IMR-90 (cell line): ENCODE data around the gene XDH. TPM values are rescaled to one million over a fixed set of nuclear protein-coding genes. Genes with fewer than 3 reads are reported as not detected.

ENCODE experiments used
- ATAC-seq: fragments of 200-7000 bp; cut with Tn5 transposase; 2 replicates; pipeline ENCODE4 v1.9.1; 2020; ENCODE audit warnings: low read depth, mild to moderate bottlenecking, moderate library complexity
- BruUV-seq: library from RNA; stranded (reverse); fragments of 400-500 nt; replicated peaks from 2 replicates; lab custom pipeline; 2021; lab: Mats Ljungman, UMichigan
- CTCF ChIA-PET: fragments of 300-600 bp; formaldehyde crosslinking; extraction: SDS; loops from one replicate; lab custom pipeline; 2021; ENCODE audit warnings: antibody characterized with exemption; lab: Yijun Ruan, JAX
- POLR2A ChIA-PET: fragments of 300-600 bp; sonication (Branson Sonifier 250); formaldehyde crosslinking; loops from one replicate; lab custom pipeline; 2022; ENCODE audit warnings: antibody characterized with exemption; ENCODE audit not compliant: unreplicated experiment; lab: Charles Lee
- DNase-seq: peaks from one replicate; pipeline ENCODE4 v3.0.0; 2013
- H2AFZ ChIP-seq: replicated peaks from 2 replicates; pipeline ENCODE3; 2013; ENCODE audit warnings: low read length, mild to moderate bottlenecking; ENCODE audit not compliant: poor library complexity
- H2AK5ac ChIP-seq: 2 replicates; pipeline ENCODE4 v1.6.1; 2013; ENCODE audit warnings: low read depth, low read length, inconsistent platforms
- H2AK9ac ChIP-seq: replicated peaks from 2 replicates; pipeline ENCODE3; 2013; ENCODE audit warnings: mild to moderate bottlenecking, low read depth, low read length, moderate library complexity; ENCODE audit not compliant: poor library complexity
- H2BK120ac ChIP-seq: 2 replicates; pipeline ENCODE4 v1.6.1; 2013; ENCODE audit warnings: low read depth, low read length, inconsistent platforms
- H2BK15ac ChIP-seq: 3 replicates; pipeline ENCODE4 v1.6.1; 2013; ENCODE audit warnings: low read depth, low read length, inconsistent platforms
- H2BK20ac ChIP-seq: 2 replicates; pipeline ENCODE4 v1.6.1; 2013; ENCODE audit warnings: low read depth, mild to moderate bottlenecking, inconsistent platforms, low read length, moderate library complexity
- H2BK5ac ChIP-seq: 2 replicates; pipeline ENCODE4 v1.6.1; 2013; ENCODE audit warnings: mild to moderate bottlenecking, low read depth, low read length, inconsistent platforms; ENCODE audit not compliant: poor library complexity, severe bottlenecking
- H3K14ac ChIP-seq: replicated peaks from 2 replicates; pipeline ENCODE4 v1.6.1; 2013; ENCODE audit warnings: low read depth, low read length, inconsistent platforms
- H3K18ac ChIP-seq: 2 replicates; pipeline ENCODE4 v1.6.1; 2013; ENCODE audit warnings: low read depth, low read length, control low read depth
- H3K23ac ChIP-seq: 2 replicates; pipeline ENCODE4 v1.6.1; 2013; ENCODE audit warnings: low read depth, low read length, inconsistent platforms
- H3K27ac ChIP-seq: 2 replicates; pipeline ENCODE4 v1.5.1; 2013; ENCODE audit warnings: mild to moderate bottlenecking, control low read depth, low read length; ENCODE audit not compliant: insufficient read depth
- H3K27me3 ChIP-seq: 2 replicates; pipeline ENCODE4 v1.6.1; 2013; ENCODE audit warnings: low read length; ENCODE audit not compliant: control insufficient read depth, insufficient read depth
- H3K36me3 ChIP-seq: 2 replicates; pipeline ENCODE4 v1.6.1; 2013; ENCODE audit warnings: low read length, mixed read lengths; ENCODE audit not compliant: control insufficient read depth, insufficient read depth
- H3K4ac ChIP-seq: 2 replicates; pipeline ENCODE4 v1.6.1; 2013; ENCODE audit warnings: low read depth, low read length, inconsistent platforms
- H3K4me1 ChIP-seq: 2 replicates; pipeline ENCODE4 v1.6.1; 2013; ENCODE audit warnings: low read length, mixed read lengths; ENCODE audit not compliant: control insufficient read depth, insufficient read depth
- H3K4me2 ChIP-seq: 2 replicates; pipeline ENCODE4 v1.6.1; 2013; ENCODE audit warnings: low read depth, mild to moderate bottlenecking, control low read depth, low read length, moderate library complexity
- H3K4me3 ChIP-seq: 2 replicates; pipeline ENCODE4 v1.5.1; 2013; ENCODE audit warnings: low read depth, mild to moderate bottlenecking, control low read depth, low read length, moderate library complexity; ENCODE audit not compliant: insufficient read depth
- H3K56ac ChIP-seq: 2 replicates; pipeline ENCODE4 v1.6.1; 2013; ENCODE audit warnings: low read length, inconsistent platforms; ENCODE audit not compliant: insufficient read depth; ENCODE audit errors: extremely low read depth
- H3K79me1 ChIP-seq, 2 experiments: 2 replicates each; pipeline ENCODE4 v1.6.1; 2013; ENCODE audit warnings: low read length in 2 of 2, inconsistent platforms in 1 of 2, low read depth in 1 of 2
- H3K9ac ChIP-seq: 2 replicates; pipeline ENCODE4 v1.6.1; 2013; ENCODE audit warnings: low read depth, low read length, control low read depth
- H3K9me1 ChIP-seq: 2 replicates; pipeline ENCODE4 v1.6.1; 2013; ENCODE audit warnings: low read length, inconsistent platforms; ENCODE audit not compliant: insufficient read depth
- H3K9me3 ChIP-seq: 2 replicates; pipeline ENCODE4 v1.6.1; 2013; ENCODE audit warnings: low read length; ENCODE audit not compliant: control insufficient read depth, insufficient read depth
- H4K20me1 ChIP-seq: 2 replicates; pipeline ENCODE4 v1.6.1; 2013; ENCODE audit warnings: low read length, inconsistent platforms; ENCODE audit not compliant: insufficient read depth
- H4K5ac ChIP-seq: 2 replicates; pipeline ENCODE4 v1.6.1; 2013; ENCODE audit warnings: mild to moderate bottlenecking, low read depth, low read length, control low read depth
- H4K8ac ChIP-seq, 2 experiments: 2 replicates each; pipeline ENCODE4 v1.6.1; 2013; ENCODE audit warnings: low read depth in 2 of 2, low read length in 2 of 2, control low read depth in 1 of 2, inconsistent platforms in 1 of 2
- H4K91ac ChIP-seq: 2 replicates; pipeline ENCODE4 v1.6.1; 2013; ENCODE audit warnings: low read depth, low read length, inconsistent platforms; ENCODE audit not compliant: insufficient read depth
- BHLHE40 ChIP-seq: fragments of 150-350 bp; IDR thresholded peaks from 2 replicates; pipeline ENCODE4 v1.6.1; 2016; ENCODE audit warnings: mild to moderate bottlenecking, low read depth, low read length
- CEBPB ChIP-seq: IDR thresholded peaks from 2 replicates; pipeline ENCODE4 v1.6.1; 2012; ENCODE audit warnings: low read depth, low read length, improper control_type of control experiment
- CHD1 ChIP-seq: IDR thresholded peaks from 2 replicates; pipeline ENCODE4 v1.6.1; 2012; ENCODE audit warnings: low read depth, low read length, improper control_type of control experiment
- CTCF ChIP-seq: conservative IDR thresholded peaks from 2 replicates; pipeline ENCODE4 v1.5.1; 2012; ENCODE audit warnings: mild to moderate bottlenecking, low read depth, low read length, improper control_type of control experiment
- ELK1 ChIP-seq: fragments of 150-350 bp; IDR thresholded peaks from 2 replicates; pipeline ENCODE4 v1.6.1; 2016; ENCODE audit warnings: low read depth, mild to moderate bottlenecking, low read length, moderate library complexity, borderline replicate concordance
- FOS ChIP-seq: fragments of 150-350 bp; IDR thresholded peaks from 2 replicates; pipeline ENCODE4 v1.6.1; 2016; ENCODE audit warnings: low read depth, low read length
- MAFK ChIP-seq: IDR thresholded peaks from 2 replicates; pipeline ENCODE4 v1.6.1; 2012; ENCODE audit warnings: low read depth, low read length, improper control_type of control experiment
- MAZ ChIP-seq: IDR thresholded peaks from 2 replicates; pipeline ENCODE4 v1.6.1; 2012; ENCODE audit warnings: low read depth, mild to moderate bottlenecking, low read length, improper control_type of control experiment, moderate library complexity, borderline replicate concordance
- NFE2L2 ChIP-seq: fragments of 150-350 bp; IDR thresholded peaks from 2 replicates; pipeline ENCODE4 v1.6.1; 2016; ENCODE audit warnings: low read depth, mild to moderate bottlenecking, low read length
- POLR2A ChIP-seq: IDR thresholded peaks from 2 replicates; pipeline ENCODE4 v1.6.1; 2012; ENCODE audit warnings: mild to moderate bottlenecking, low read depth, low read length
- RAD21 ChIP-seq: IDR thresholded peaks from 2 replicates; pipeline ENCODE4 v1.6.1; 2012; ENCODE audit warnings: low read length, improper control_type of control experiment
- RCOR1 ChIP-seq: IDR thresholded peaks from 2 replicates; pipeline ENCODE4 v1.6.1; 2012; ENCODE audit warnings: mild to moderate bottlenecking, low read length, improper control_type of control experiment; ENCODE audit not compliant: insufficient replicate concordance
- RFX5 ChIP-seq: IDR thresholded peaks from 2 replicates; pipeline ENCODE4 v1.8.0; 2012; ENCODE audit warnings: low read depth, mild to moderate bottlenecking, low read length, moderate library complexity
- SMC3 ChIP-seq: fragments of 150-350 bp; IDR thresholded peaks from 2 replicates; pipeline ENCODE4 v1.6.1; 2016; ENCODE audit warnings: low read depth, mild to moderate bottlenecking, antibody characterized with exemption, low read length, moderate library complexity
- USF2 ChIP-seq: fragments of 150-350 bp; IDR thresholded peaks from 2 replicates; pipeline ENCODE4 v1.6.1; 2017; ENCODE audit warnings: mild to moderate bottlenecking, antibody characterized with exemption, low read length, low read depth
- WGBS, 2 experiments: methylation state at CpG; one replicate each; pipeline versions ENCODE4 v1.1.5 to v1.1.7; 2013; ENCODE audit warnings: missing lambda C conversion rate in 2 of 2; ENCODE audit not compliant: insufficient read length in 1 of 2; ENCODE audit errors: extremely low coverage in 2 of 2; 5-methylcytosine and 5-hydroxymethylcytosine counted together
- dilution Hi-C: fragments of 300-500 bp; cut with HindIII; formaldehyde crosslinking; loops from one replicate; pipeline ENCODE4 v1.14.3; 2018; ENCODE audit warnings: low sequenced_read_pairs; ENCODE audit not compliant: unreplicated experiment
- in situ Hi-C: fragments of 300-500 bp; cut with MboI; formaldehyde crosslinking; loops from 3 replicates; pipeline ENCODE4 v1.14.3; 2019; ENCODE audit warnings: low sequenced_read_pairs, inconsistent platforms, mixed read lengths
- intact Hi-C: fragments of 100-400 bp; cut with micrococcal nuclease; formaldehyde crosslinking; loops from 2 replicates; pipeline ENCODE4 v1.10.0; 2022
- polyA plus RNA-seq, 3 experiments: library from polyadenylated mRNA; depleted of rRNA; stranded (reverse); fragments of >200 nt; gene quantifications; 2 replicates each; pipeline ENCODE4 v1.2.3, GENCODE V29; 2012; ENCODE audit warnings: low replicate concordance in 1 of 3
- total RNA-seq: library from RNA; depleted of rRNA; stranded (reverse); fragments of >200 nt; gene quantifications from 2 replicates; pipeline ENCODE4 v1.2.3, GENCODE V29; 2012

XDH gene
- total and polyA plus RNA-seq, 2 of the 4 experiments (the other 2 are of a cell fraction): 0.46 to 1.1 TPM

- Histone ChIP-seq H3K9me3 (peaks cover 4% of the 10 kb centered on the region), H3K9me1 (no peaks in the 10 kb centered on the region), H3K27me3 (no peaks in the 10 kb centered on the region), H2BK120ac (no peak overlapping the region), H2AK5ac (no peak overlapping the region), H2BK15ac (no peak overlapping the region), H2BK20ac (no peak overlapping the region), H2BK5ac (no peak overlapping the region), H3K4me3 (no peak overlapping the region), H3K4me2 (no peak overlapping the region), H2AFZ (no peak overlapping the region), H3K27ac (no peak overlapping the region), H3K9ac (no peak overlapping the region), H4K91ac (no peak overlapping the region), H3K4ac (no peak overlapping the region), H4K20me1 (no peaks in the 10 kb centered on the region), H3K23ac (no peak overlapping the region), H2AK9ac (no peak overlapping the region), H3K18ac (no peak overlapping the region), H3K4me1 (0 out of 2 replicates have a peak, but pooled peaks cover 2% of the 10 kb centered on the region), H3K56ac (no peak overlapping the region), H4K8ac (no peak overlapping the region), H3K36me3 (no peaks in the 10 kb centered on the region), H3K14ac (no peak overlapping the region), H3K79me1 (no peaks in the 10 kb centered on the region), H4K5ac (no peak overlapping the region)
- intact Hi-C loops: no loop called here
- ATAC-seq (no peak), DNase-seq (no peak)
- in situ Hi-C loops: no loop called here
- BruUV-seq: no TSS peak
- no CpG with 5 or more reads among the region's 2 CpGs for WGBS, 2 experiments
- TF ChIP-seq MAZ (no peak), RFX5 (no peak), SMC3 (no peak), BHLHE40 (no peak), ELK1 (no peak), FOS (no peak), NFE2L2 (no peak), POLR2A (no peak), CHD1 (no peak), MAFK (no peak), RCOR1 (no peak), CTCF (no peak), CEBPB (no peak), USF2 (no peak), RAD21 (no peak)
- dilution Hi-C loops: no loop called here
- CTCF ChIA-PET: no interaction called here
- POLR2A ChIA-PET: no interaction called here
Observed at GRCh38 chr2:31415421-31415820, 879 bp upstream of the XDH start.
